ENCODE data around the gene NEK4. TPM values are rescaled to one million over a fixed set of nuclear protein-coding genes. Genes with fewer than 3 reads are reported as not detected.
A peak's percentile ranks its signal among the peaks of the same experiment; 100 is the strongest.

Gene NEK4
- 15.7 TPM for polyA plus RNA-seq (2013, experiment 1 of 2)
- polyA plus RNA-seq (2013, experiment 2 of 2): 16.7 TPM

DNA sequence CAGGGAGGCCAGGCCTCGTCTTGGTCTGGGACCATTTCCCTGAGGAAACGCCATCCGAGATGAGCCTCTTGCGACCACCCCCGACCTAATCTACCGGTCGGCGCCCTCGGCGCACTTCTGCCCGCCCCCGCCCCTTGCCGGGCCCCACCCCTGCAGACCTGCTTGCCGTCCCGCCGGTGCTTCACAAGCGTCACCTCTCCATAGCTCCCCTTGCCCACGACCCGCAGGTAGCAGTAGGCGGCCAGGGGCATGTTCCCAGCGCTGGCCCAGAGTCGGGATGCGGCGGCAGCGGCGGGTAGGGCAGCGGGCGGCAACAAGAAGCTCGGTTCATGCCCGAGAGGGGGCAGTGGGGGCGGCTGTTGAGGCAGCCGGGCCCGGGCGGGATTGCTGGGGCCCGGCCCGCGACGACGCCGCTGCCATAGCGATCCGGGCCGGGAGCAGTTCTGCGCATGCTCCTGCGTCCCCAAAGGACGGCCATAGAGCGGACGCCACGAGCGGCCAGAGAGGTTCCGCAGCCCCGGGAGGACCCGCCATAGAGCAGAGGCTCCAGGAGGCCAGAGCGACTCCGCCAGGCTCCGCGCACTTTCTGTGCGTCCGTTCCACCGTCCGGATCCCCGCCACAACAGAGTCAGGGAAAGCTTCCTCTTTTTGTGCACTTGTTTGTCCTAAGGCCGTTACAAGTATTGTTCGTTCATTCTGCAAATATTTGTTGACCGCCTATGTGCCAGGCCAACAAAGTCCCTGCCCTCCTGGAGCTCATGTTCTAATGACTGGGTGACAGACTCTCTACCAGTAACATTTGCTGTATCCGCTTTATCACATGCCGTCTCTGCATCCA, at the start of gene NEK4:
NEK4 (minus strand) TSS at position 445 of the 838 bp plus-strand sequence; CDS start at position 251, 194 bp downstream.
- Histone ChIP-seq H2BK12ac (ENCODE audit: low read length) (no peak within 1 kb of the TSS), H4K8ac (ENCODE audit: low read depth, low read length) (no peak within 1 kb of the TSS), H2BK120ac (ENCODE audit: low read depth, low read length) (no peak within 1 kb of the TSS), H2BK15ac (ENCODE audit: low read length) (no peak within 1 kb of the TSS), H3K4me3 (ENCODE audit: low read length in 2 of 2) (peak within 1 kb of the TSS; percentile 87 to 99), H3K9me3 (replicated peaks in 1 of 2; ENCODE audit: control insufficient read depth in 2 of 2, insufficient read depth in 1 of 2, low read depth in 1 of 2, low read length in 2 of 2) (no peaks in the 10 kb centered on the region), H2AFZ (ENCODE audit: low read length) (peak within 1 kb of the TSS; percentile 96), H3K27me3 (ENCODE audit: control insufficient read depth in 3 of 3, insufficient read depth in 3 of 3, low read depth in 1 of 3, low read length in 3 of 3) (peaks cover 0 to 6% (median 0%) of the 10 kb centered on the region in 3 experiments), H3K4me1 (ENCODE audit: control insufficient read depth in 2 of 2, insufficient read depth in 1 of 2, low read depth in 1 of 2, low read length in 2 of 2) (peaks cover 0 to 4% of the 10 kb centered on the region in 2 donors), H3K4me2 (ENCODE audit: insufficient read depth, low read length, poor library complexity, severe bottlenecking) (peak within 1 kb of the TSS; percentile 52), H3K36me3 (replicated peaks in 1 of 2; ENCODE audit: control insufficient read depth in 2 of 2, insufficient read depth in 2 of 2, low read length in 2 of 2) (peaks cover 9 to 29% of the 10 kb centered on the region in 2 donors), H3K23ac (ENCODE audit: low read depth, low read length, poor library complexity) (peak within 1 kb of the TSS; percentile 62), H3K27ac (replicated peaks; ENCODE audit: low read length) (peak within 1 kb of the TSS; percentile 77), H3K18ac (ENCODE audit: low read length) (peak within 1 kb of the TSS; percentile 89), H3K4ac (ENCODE audit: low read length) (no peak within 1 kb of the TSS), H3K9ac (ENCODE audit: low read depth, low read length, poor library complexity) (peak within 1 kb of the TSS; percentile 94), H3K14ac (ENCODE audit: low read length) (no peak within 1 kb of the TSS), H3K79me1 (ENCODE audit: low read depth, low read length) (peaks cover 4% of the 10 kb centered on the region), H2AK5ac (ENCODE audit: low read depth, low read length) (peak within 1 kb of the TSS; percentile 59), H4K91ac (ENCODE audit: low read depth, low read length, poor library complexity) (no peak within 1 kb of the TSS), H2BK5ac (ENCODE audit: low read length) (peak within 1 kb of the TSS; percentile 35)
- DNase-seq (ENCODE audit: low spot score): peak; percentile 91
- no CpG with 5 or more reads among the region's 67 CpGs for WGBS, 2 donors (ENCODE audit: extremely low coverage in 2 of 2, insufficient read length in 2 of 2, insufficient replicate concordance in 1 of 2)

GRCh38 chr3:52819936-52820335, 49.2 kb upstream of the NEK4 start:
- H3K14ac ChIP-seq (ENCODE audit: low read length): no peak overlapping the region
- H3K23ac ChIP-seq (ENCODE audit: low read depth, low read length, poor library complexity): no peak overlapping the region
- no peak for DNase-seq (ENCODE audit: low spot score)
- no peaks in the 10 kb centered on the region for H3K36me3 ChIP-seq (replicated peaks in 1 of 2; ENCODE audit: control insufficient read depth in 2 of 2, insufficient read depth in 2 of 2, low read length in 2 of 2)
- H2AK5ac ChIP-seq (ENCODE audit: low read depth, low read length): no peak overlapping the region
- WGBS, 2 donors (ENCODE audit: extremely low coverage in 2 of 2, insufficient read length in 2 of 2, insufficient replicate concordance in 1 of 2): no CpG with 5 or more reads among the region's 2 CpGs
- no peak overlapping the region for H3K27ac ChIP-seq (replicated peaks; ENCODE audit: low read length)
- no peak overlapping the region for H3K9ac ChIP-seq (ENCODE audit: low read depth, low read length, poor library complexity)
- H2BK120ac ChIP-seq (ENCODE audit: low read depth, low read length): no peak overlapping the region
- no peak overlapping the region for H3K4ac ChIP-seq (ENCODE audit: low read length)
- no peak overlapping the region for H3K18ac ChIP-seq (ENCODE audit: low read length)
- H4K91ac ChIP-seq (ENCODE audit: low read depth, low read length, poor library complexity): no peak overlapping the region
- no peak overlapping the region for H2BK15ac ChIP-seq (ENCODE audit: low read length)
- H3K4me2 ChIP-seq (ENCODE audit: insufficient read depth, low read length, poor library complexity, severe bottlenecking): no peak overlapping the region
- no peak overlapping the region for H2BK12ac ChIP-seq (ENCODE audit: low read length)
- no peak overlapping the region for H4K8ac ChIP-seq (ENCODE audit: low read depth, low read length)
- no peaks in the 10 kb centered on the region for H3K79me1 ChIP-seq (ENCODE audit: low read depth, low read length)
- no peaks in the 10 kb centered on the region for H3K27me3 ChIP-seq (ENCODE audit: control insufficient read depth in 3 of 3, insufficient read depth in 3 of 3, low read depth in 1 of 3, low read length in 3 of 3)
- H3K4me3 ChIP-seq (ENCODE audit: low read length in 2 of 2): no peak overlapping the region
- H3K4me1 ChIP-seq (ENCODE audit: control insufficient read depth in 2 of 2, insufficient read depth in 1 of 2, low read depth in 1 of 2, low read length in 2 of 2): peaks cover 4 to 10% of the 10 kb centered on the region in 2 donors
- H3K9me3 ChIP-seq (replicated peaks in 1 of 2; ENCODE audit: control insufficient read depth in 2 of 2, insufficient read depth in 1 of 2, low read depth in 1 of 2, low read length in 2 of 2): no peaks in the 10 kb centered on the region
- H2BK5ac ChIP-seq (ENCODE audit: low read length): no peak overlapping the region
- H2AFZ ChIP-seq (ENCODE audit: low read length): no peak overlapping the region

DNA sequence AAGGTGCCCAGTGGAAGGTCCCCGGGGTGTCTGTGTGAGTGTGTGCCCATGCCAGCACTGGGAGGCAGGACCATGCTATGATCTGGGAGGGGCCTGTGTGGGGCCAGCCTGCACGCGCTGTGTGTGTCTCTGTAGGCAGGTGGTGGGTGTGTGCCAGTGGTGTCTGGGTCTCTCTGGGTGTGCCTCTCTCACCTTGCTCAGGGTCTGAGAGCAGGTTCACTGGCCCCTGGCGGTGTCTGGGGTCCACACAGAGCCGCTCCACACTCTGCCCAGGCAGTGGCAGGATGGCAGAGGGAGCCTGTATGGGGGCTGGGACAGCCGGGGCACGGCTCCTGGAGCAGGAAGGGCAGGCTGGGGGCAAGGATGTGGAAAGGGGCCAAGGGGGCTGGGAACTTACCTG, 47.1 kb upstream of the NEK4 start:
- no peak overlapping the region for H2BK120ac ChIP-seq (ENCODE audit: low read depth, low read length)
- H3K4me1 ChIP-seq (ENCODE audit: control insufficient read depth in 2 of 2, insufficient read depth in 1 of 2, low read depth in 1 of 2, low read length in 2 of 2): peaks cover 4 to 10% of the 10 kb centered on the region in 2 donors
- H2BK15ac ChIP-seq (ENCODE audit: low read length): peak overlapping the region; percentile 51
- WGBS, 2 donors (ENCODE audit: extremely low coverage in 2 of 2, insufficient read length in 2 of 2, insufficient replicate concordance in 1 of 2): no CpG with 5 or more reads among the region's 7 CpGs
- no peak overlapping the region for H4K8ac ChIP-seq (ENCODE audit: low read depth, low read length)
- H3K4me3 ChIP-seq (ENCODE audit: low read length in 2 of 2): no peak overlapping the region
- no peak overlapping the region for H3K4me2 ChIP-seq (ENCODE audit: insufficient read depth, low read length, poor library complexity, severe bottlenecking)
- no peaks in the 10 kb centered on the region for H3K9me3 ChIP-seq (replicated peaks in 1 of 2; ENCODE audit: control insufficient read depth in 2 of 2, insufficient read depth in 1 of 2, low read depth in 1 of 2, low read length in 2 of 2)
- H2AFZ ChIP-seq (ENCODE audit: low read length): no peak overlapping the region
- peak overlapping the region; percentile 46 for H2BK12ac ChIP-seq (ENCODE audit: low read length)
- no peak overlapping the region for H4K91ac ChIP-seq (ENCODE audit: low read depth, low read length, poor library complexity)
- H3K18ac ChIP-seq (ENCODE audit: low read length): peak overlapping the region; percentile 59
- no peak overlapping the region for H3K4ac ChIP-seq (ENCODE audit: low read length)
- peak overlapping the region; percentile 6 for H3K14ac ChIP-seq (ENCODE audit: low read length)
- DNase-seq (ENCODE audit: low spot score): no peak
- H2AK5ac ChIP-seq (ENCODE audit: low read depth, low read length): no peak overlapping the region
- peak overlapping the region; percentile 30 for H3K9ac ChIP-seq (ENCODE audit: low read depth, low read length, poor library complexity)
- no peaks in the 10 kb centered on the region for H3K27me3 ChIP-seq (ENCODE audit: control insufficient read depth in 3 of 3, insufficient read depth in 3 of 3, low read depth in 1 of 3, low read length in 3 of 3)
- H3K79me1 ChIP-seq (ENCODE audit: low read depth, low read length): no peaks in the 10 kb centered on the region
- no peak overlapping the region for H3K27ac ChIP-seq (replicated peaks; ENCODE audit: low read length)
- peak overlapping the region; percentile 32 for H2BK5ac ChIP-seq (ENCODE audit: low read length)
- no peaks in the 10 kb centered on the region for H3K36me3 ChIP-seq (replicated peaks in 1 of 2; ENCODE audit: control insufficient read depth in 2 of 2, insufficient read depth in 2 of 2, low read length in 2 of 2)
- H3K23ac ChIP-seq (ENCODE audit: low read depth, low read length, poor library complexity): peak overlapping the region; percentile 91

DNA sequence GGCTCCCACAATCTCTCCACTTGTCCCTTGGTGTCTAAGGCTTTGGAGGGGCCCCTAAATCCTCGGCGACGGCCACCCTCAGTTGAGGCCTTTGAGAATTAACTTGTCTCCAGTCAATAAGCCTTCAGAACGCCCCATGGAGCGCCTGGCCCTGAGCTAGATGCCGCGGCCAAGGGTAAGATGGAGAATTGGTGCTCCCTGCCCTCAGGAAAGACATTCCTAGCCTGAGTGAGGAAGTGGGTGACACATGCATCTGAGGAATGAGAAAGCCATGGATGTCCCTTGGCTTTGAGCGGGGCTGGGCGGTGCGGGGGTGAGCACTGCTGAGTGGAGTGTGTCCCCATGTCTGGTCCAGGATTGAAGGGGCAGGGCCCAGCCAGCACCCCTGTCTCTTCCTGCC, 46.5 kb upstream of the NEK4 start:
- H2AFZ ChIP-seq (ENCODE audit: low read length): no peak overlapping the region
- no peaks in the 10 kb centered on the region for H3K27me3 ChIP-seq (ENCODE audit: control insufficient read depth in 3 of 3, insufficient read depth in 3 of 3, low read depth in 1 of 3, low read length in 3 of 3)
- no peak overlapping the region for H3K27ac ChIP-seq (replicated peaks; ENCODE audit: low read length)
- H3K36me3 ChIP-seq (replicated peaks in 1 of 2; ENCODE audit: control insufficient read depth in 2 of 2, insufficient read depth in 2 of 2, low read length in 2 of 2): no peaks in the 10 kb centered on the region
- no peak overlapping the region for H3K4me2 ChIP-seq (ENCODE audit: insufficient read depth, low read length, poor library complexity, severe bottlenecking)
- H2BK120ac ChIP-seq (ENCODE audit: low read depth, low read length): no peak overlapping the region
- no peak for DNase-seq (ENCODE audit: low spot score)
- H2BK12ac ChIP-seq (ENCODE audit: low read length): peak overlapping the region; percentile 46
- peak overlapping the region; percentile 24 for H2AK5ac ChIP-seq (ENCODE audit: low read depth, low read length)
- H3K14ac ChIP-seq (ENCODE audit: low read length): peak overlapping the region; percentile 6
- H3K79me1 ChIP-seq (ENCODE audit: low read depth, low read length): no peaks in the 10 kb centered on the region
- no peak overlapping the region for H3K23ac ChIP-seq (ENCODE audit: low read depth, low read length, poor library complexity)
- no CpG with 5 or more reads among the region's 10 CpGs for WGBS, 2 donors (ENCODE audit: extremely low coverage in 2 of 2, insufficient read length in 2 of 2, insufficient replicate concordance in 1 of 2)
- H4K8ac ChIP-seq (ENCODE audit: low read depth, low read length): no peak overlapping the region
- H2BK15ac ChIP-seq (ENCODE audit: low read length): peak overlapping the region; percentile 31
- H4K91ac ChIP-seq (ENCODE audit: low read depth, low read length, poor library complexity): no peak overlapping the region
- peaks cover 4 to 10% of the 10 kb centered on the region in 2 donors for H3K4me1 ChIP-seq (ENCODE audit: control insufficient read depth in 2 of 2, insufficient read depth in 1 of 2, low read depth in 1 of 2, low read length in 2 of 2)
- no peak overlapping the region for H2BK5ac ChIP-seq (ENCODE audit: low read length)
- no peak overlapping the region for H3K9ac ChIP-seq (ENCODE audit: low read depth, low read length, poor library complexity)
- no peak overlapping the region for H3K4me3 ChIP-seq (ENCODE audit: low read length in 2 of 2)
- no peak overlapping the region for H3K18ac ChIP-seq (ENCODE audit: low read length)
- H3K4ac ChIP-seq (ENCODE audit: low read length): no peak overlapping the region
- no peaks in the 10 kb centered on the region for H3K9me3 ChIP-seq (replicated peaks in 1 of 2; ENCODE audit: control insufficient read depth in 2 of 2, insufficient read depth in 1 of 2, low read depth in 1 of 2, low read length in 2 of 2)

All from neuronal stem cell (in vitro differentiated cells).